ENCODE results near the gene AUTS2. TPM values are rescaled to one million over a fixed set of nuclear protein-coding genes. Genes with fewer than 3 reads are reported as not detected.

Gene AUTS2
- polyA plus RNA-seq, 1 donor (not counting 4 experiments of a cell fraction or from before 2014, with no cell fraction given) = 4.7 TPM

- Histone ChIP-seq H3K27me3 (ENCODE audit: control insufficient read depth, extremely low read depth, insufficient read depth, low read length) (no peaks in the 10 kb centered on the region), H3K9me1 (ENCODE audit: control insufficient read depth, extremely low read depth, insufficient read depth, low read length) (no peaks in the 10 kb centered on the region), H3K4me2 (ENCODE audit: control insufficient read depth, extremely low read depth, insufficient read depth, low read depth, low read length) (no peak overlapping the region), H3K79me2 (ENCODE audit: control insufficient read depth, insufficient read depth, low read length) (no peaks in the 10 kb centered on the region), H3K9me3 (ENCODE audit: control insufficient read depth, low read depth, low read length) (no peaks in the 10 kb centered on the region), H3K4me3 (ENCODE audit: control insufficient read depth in 2 of 3, extremely low read depth in 1 of 3, insufficient read depth in 2 of 3, low read depth in 1 of 3, low read length in 3 of 3) (no peak overlapping the region), H4K20me1 (ENCODE audit: control insufficient read depth, extremely low read depth, insufficient read depth, low read length) (no peaks in the 10 kb centered on the region), H2AFZ (ENCODE audit: control insufficient read depth, low read length) (no peak overlapping the region), H3K27ac (ENCODE audit: control insufficient read depth, insufficient read depth, low read length) (no peak overlapping the region), H3K9ac (ENCODE audit: control insufficient read depth, extremely low read depth, insufficient read depth, low read length) (no peak overlapping the region), H3K36me3 (ENCODE audit: control insufficient read depth in 2 of 2, extremely low read depth in 1 of 2, insufficient read depth in 2 of 2, low read length in 2 of 2) (no peaks in the 10 kb centered on the region), H3K4me1 (ENCODE audit: control insufficient read depth, extremely low read depth, insufficient read depth, low read length) (peaks cover 23% of the 10 kb centered on the region)
- TF ChIP-seq EZH2 (IDR thresholded peaks at IDR 0.05; ENCODE audit: low read length) = no peak
- no peak for TF ChIP-seq CTCF (optimal IDR thresholded peaks at IDR 0.05 in 1 of 3, IDR thresholded peaks at IDR 0.05 in 1 of 3, conservative IDR thresholded peaks at IDR 0.05 in 1 of 3; ENCODE audit: extremely low read depth in 1 of 3, insufficient read depth in 2 of 3, low read length in 3 of 3)
- FAIRE-seq (no peak), DNase-seq (ENCODE audit: low read depth, low spot score) (no peak)
- dilution Hi-C loops (cut with MboI; ENCODE audit: extremely low pct_ligation_motif_present, low sequenced_read_pairs) = no loop called here
Measured at GRCh38 chr7:70612811-70613210, 1014.5 kb downstream of the AUTS2 start.

- FAIRE-seq (peak; percentile 88), DNase-seq (ENCODE audit: low read depth, low spot score) (no peak)
- Histone ChIP-seq H3K9me1 (ENCODE audit: control insufficient read depth, extremely low read depth, insufficient read depth, low read length) (no peaks in the 10 kb centered on the region), H4K20me1 (ENCODE audit: control insufficient read depth, extremely low read depth, insufficient read depth, low read length) (no peaks in the 10 kb centered on the region), H3K79me2 (ENCODE audit: control insufficient read depth, insufficient read depth, low read length) (no peaks in the 10 kb centered on the region), H3K4me2 (ENCODE audit: control insufficient read depth, extremely low read depth, insufficient read depth, low read depth, low read length) (peak overlapping the region; percentile 72), H3K9ac (ENCODE audit: control insufficient read depth, extremely low read depth, insufficient read depth, low read length) (no peak overlapping the region), H3K36me3 (ENCODE audit: control insufficient read depth in 2 of 2, extremely low read depth in 1 of 2, insufficient read depth in 2 of 2, low read length in 2 of 2) (no peaks in the 10 kb centered on the region), H3K4me3 (ENCODE audit: control insufficient read depth in 2 of 3, extremely low read depth in 1 of 3, insufficient read depth in 2 of 3, low read depth in 1 of 3, low read length in 3 of 3) (peak overlapping the region in 2 of 3 experiments; percentile 4 to 46), H3K27ac (ENCODE audit: control insufficient read depth, insufficient read depth, low read length) (peak overlapping the region; percentile 15), H3K4me1 (ENCODE audit: control insufficient read depth, extremely low read depth, insufficient read depth, low read length) (peaks cover 16% of the 10 kb centered on the region), H2AFZ (ENCODE audit: control insufficient read depth, low read length) (peak overlapping the region; percentile 80), H3K9me3 (ENCODE audit: control insufficient read depth, low read depth, low read length) (no peaks in the 10 kb centered on the region), H3K27me3 (ENCODE audit: control insufficient read depth, extremely low read depth, insufficient read depth, low read length) (no peaks in the 10 kb centered on the region)
- dilution Hi-C loops (cut with MboI; ENCODE audit: extremely low pct_ligation_motif_present, low sequenced_read_pairs) = no loop called here
- TF ChIP-seq EZH2 (IDR thresholded peaks at IDR 0.05; ENCODE audit: low read length) = no peak
- no peak for TF ChIP-seq CTCF (optimal IDR thresholded peaks at IDR 0.05 in 1 of 3, IDR thresholded peaks at IDR 0.05 in 1 of 3, conservative IDR thresholded peaks at IDR 0.05 in 1 of 3; ENCODE audit: extremely low read depth in 1 of 3, insufficient read depth in 2 of 3, low read length in 3 of 3)
Measured at GRCh38 chr7:70614237-70615045, 1016.2 kb downstream of the AUTS2 start.
